Neural cell (in vitro differentiated cells): Measurements from ENCODE around the gene SLC20A1.

Experiments used
- CTCF ChIP-seq: fragments of 450-650 bp; IDR thresholded peaks from 2 replicates; pipeline ENCODE4 v1.5.1; 2014; ENCODE audit warnings: antibody characterized with exemption, mild to moderate bottlenecking, moderate library complexity; ENCODE audit not compliant: poor library complexity, severe bottlenecking
- EP300 ChIP-seq: fragments of 450-650 bp; conservative IDR thresholded peaks from 2 replicates; pipeline ENCODE4 v1.6.1; 2014; ENCODE audit warnings: antibody characterized with exemption, mild to moderate bottlenecking, moderate library complexity; ENCODE audit not compliant: poor library complexity, severe bottlenecking
- EZH2 ChIP-seq: fragments of 200-600, 300-800 bp; shearing (Covaris generic), sonication (generic); IDR thresholded peaks from 2 replicates; pipeline ENCODE4 v1.6.1; 2014; ENCODE audit warnings: antibody characterized with exemption, low read length, borderline replicate concordance, mild to moderate bottlenecking; ENCODE audit not compliant: insufficient read depth, poor library complexity, severe bottlenecking
- MXI1 ChIP-seq: fragments of 450-650 bp; conservative IDR thresholded peaks from 2 replicates; pipeline ENCODE4 v1.6.1; 2014; ENCODE audit warnings: antibody characterized with exemption, mild to moderate bottlenecking; ENCODE audit not compliant: poor library complexity, severe bottlenecking
- POLR2AphosphoS5 ChIP-seq: IDR thresholded peaks from 2 replicates; pipeline ENCODE4 v1.6.1; 2012
- RAD21 ChIP-seq: fragments of 450-650 bp; conservative IDR thresholded peaks from 2 replicates; pipeline ENCODE4 v1.6.1; 2014; ENCODE audit warnings: antibody characterized with exemption, mild to moderate bottlenecking, moderate library complexity
- REST ChIP-seq: IDR thresholded peaks from 2 replicates; pipeline ENCODE4 v1.6.1; 2012; ENCODE audit warnings: borderline replicate concordance
- SMC3 ChIP-seq: fragments of 450-650 bp; conservative IDR thresholded peaks from 2 replicates; pipeline ENCODE4 v1.6.1; 2014; ENCODE audit warnings: antibody characterized with exemption, mild to moderate bottlenecking, moderate library complexity; ENCODE audit not compliant: poor library complexity
- TAF1 ChIP-seq: IDR thresholded peaks from 2 replicates; pipeline ENCODE4 v1.6.1; 2012; ENCODE audit warnings: low read depth

- TF ChIP-seq CTCF (no peak), SMC3 (no peak), MXI1 (no peak), EZH2 (no peak), REST (no peak), POLR2AphosphoS5 (no peak), EP300 (no peak), TAF1 (no peak), RAD21 (no peak)
Measured at GRCh38 chr2:112656679-112657078, 10.9 kb downstream of the SLC20A1 start.
